Esophagus muscularis mucosa (tissue), 4 donors: ENCODE measurements around the gene BEST4. TPM values are rescaled to one million over a fixed set of nuclear protein-coding genes. Genes with fewer than 3 reads are reported as not detected.

ENCODE experiments used
- DNase-seq: peaks from one replicate; pipeline ENCODE4 v3.0.0-alpha.2; 2017; ENCODE audit errors: extremely low spot score
- H3K27ac ChIP-seq, 4 donors: fragments of 200-600 bp; sonication (generic); replicated peaks in 1 of 4; 1 replicate in 3 of 4; 2 replicates in 1 of 4; pipeline ENCODE4 v1.5.1; 2016 to 2019; ENCODE audit warnings: mild to moderate bottlenecking in 1 of 4
- H3K27me3 ChIP-seq, 4 donors: fragments of 200-600 bp; sonication (generic); one replicate each; pipeline versions ENCODE4 v1.5.1 to v1.6.0; 2016 to 2019
- H3K36me3 ChIP-seq, 4 donors: fragments of 200-600 bp; sonication (generic); one replicate each; pipeline ENCODE4 v1.5.1; 2016 to 2019
- H3K4me1 ChIP-seq, 4 donors: fragments of 200-600 bp; sonication (generic); one replicate each; pipeline ENCODE4 v1.5.1; 2016 to 2019
- H3K4me3 ChIP-seq, 4 donors: fragments of 200-600 bp; sonication (generic); 1 replicate in 2 of 4; 2 replicates in 2 of 4; pipeline ENCODE4 v1.5.1; 2016 to 2019; ENCODE audit warnings: mild to moderate bottlenecking in 4 of 4, moderate library complexity in 1 of 4
- H3K9me3 ChIP-seq, 4 donors: fragments of 200-600 bp; sonication (generic); 1 replicate in 3 of 4; 2 replicates in 1 of 4; pipeline ENCODE4 v1.5.1; 2016 to 2019
- EP300 ChIP-seq: sonication (generic); formaldehyde crosslinking; IDR thresholded peaks from one replicate; pipeline ENCODE4 v1.6.1; 2017; ENCODE audit warnings: antibody characterized with exemption
- POLR2A ChIP-seq: fragments of 450-650 bp; IDR thresholded peaks from one replicate; pipeline ENCODE4 v1.6.1; 2017; ENCODE audit warnings: antibody characterized with exemption, moderate library complexity, mild to moderate bottlenecking, low read depth
- POLR2AphosphoS5 ChIP-seq, 2 donors: sonication (generic); formaldehyde crosslinking; IDR thresholded peaks; one replicate each; pipeline ENCODE4 v1.6.1; 2017; ENCODE audit warnings: antibody characterized with exemption in 2 of 2
- WGBS: methylation state at CpG from one replicate; pipeline ENCODE4 v1.1.5; 2018; 5-methylcytosine and 5-hydroxymethylcytosine counted together
- intact Hi-C: fragments of 100-400 bp; cut with DNase I; formaldehyde crosslinking; loops from one replicate; pipeline ENCODE4 v1.15.1; 2023
- total RNA-seq, 4 donors: library from RNA; depleted of rRNA; stranded (reverse); fragments of >200 nt; gene quantifications; one replicate each; pipeline versions ENCODE4 v1.1.0 to v1.2.1, GENCODE V29; 2016
- TF ChIP-seq, protein P1 (sequence below), 3 experiments: fragments of 200-600 bp in 2 of 3; fragments of 450-650 bp in 1 of 3; sonication (generic) in 2 of 3; IDR thresholded peaks; one replicate each; pipeline ENCODE4 v1.5.1; 2017 to 2019; ENCODE audit warnings: antibody characterized with exemption in 3 of 3, mild to moderate bottlenecking in 2 of 3, moderate library complexity in 1 of 3

BEST4 gene
- total RNA-seq, 4 donors from 2014 or later, result 0.29 TPM; not detected in 3

- no peaks in the 10 kb centered on the region for H3K9me3 ChIP-seq
- H3K27ac ChIP-seq, result peak within 1 kb of the TSS; percentile 96 to 97 (median 96)
- WGBS, result 50% methylated on average over 7 of the region's 23 CpGs
- DNase-seq, result no peak
- H3K4me3 ChIP-seq, result peak within 1 kb of the TSS; percentile 30 to 49 (median 39)
- H3K4me1 ChIP-seq, result peaks cover 80 to 100% (median 94%) of the 10 kb centered on the region in 4 donors
- intact Hi-C loops, result no loop called here
- peaks cover 9 to 40% (median 31%) of the 10 kb centered on the region in 4 donors for H3K36me3 ChIP-seq
- TF ChIP-seq POLR2A (no peak), POLR2AphosphoS5 (IDR thresholded peaks at IDR 0.05) (peak; percentile 16 to 47), EP300 (no peak)
- TF ChIP-seq, protein P1, sequence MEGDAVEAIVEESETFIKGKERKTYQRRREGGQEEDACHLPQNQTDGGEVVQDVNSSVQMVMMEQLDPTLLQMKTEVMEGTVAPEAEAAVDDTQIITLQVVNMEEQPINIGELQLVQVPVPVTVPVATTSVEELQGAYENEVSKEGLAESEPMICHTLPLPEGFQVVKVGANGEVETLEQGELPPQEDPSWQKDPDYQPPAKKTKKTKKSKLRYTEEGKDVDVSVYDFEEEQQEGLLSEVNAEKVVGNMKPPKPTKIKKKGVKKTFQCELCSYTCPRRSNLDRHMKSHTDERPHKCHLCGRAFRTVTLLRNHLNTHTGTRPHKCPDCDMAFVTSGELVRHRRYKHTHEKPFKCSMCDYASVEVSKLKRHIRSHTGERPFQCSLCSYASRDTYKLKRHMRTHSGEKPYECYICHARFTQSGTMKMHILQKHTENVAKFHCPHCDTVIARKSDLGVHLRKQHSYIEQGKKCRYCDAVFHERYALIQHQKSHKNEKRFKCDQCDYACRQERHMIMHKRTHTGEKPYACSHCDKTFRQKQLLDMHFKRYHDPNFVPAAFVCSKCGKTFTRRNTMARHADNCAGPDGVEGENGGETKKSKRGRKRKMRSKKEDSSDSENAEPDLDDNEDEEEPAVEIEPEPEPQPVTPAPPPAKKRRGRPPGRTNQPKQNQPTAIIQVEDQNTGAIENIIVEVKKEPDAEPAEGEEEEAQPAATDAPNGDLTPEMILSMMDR (IDR thresholded peaks at IDR 0.05), result no peak
- H3K27me3 ChIP-seq, result no peaks in the 10 kb centered on the region
These were observed 20.3 kb upstream of the BEST4 start, which contains the start of gene BTBD19 for GRCh38 chr1:44808063-44808937. TSS of gene BTBD19 (plus strand) at chr1:44808523. CDS start at chr1:44808821, 298 bp downstream.

DNA sequence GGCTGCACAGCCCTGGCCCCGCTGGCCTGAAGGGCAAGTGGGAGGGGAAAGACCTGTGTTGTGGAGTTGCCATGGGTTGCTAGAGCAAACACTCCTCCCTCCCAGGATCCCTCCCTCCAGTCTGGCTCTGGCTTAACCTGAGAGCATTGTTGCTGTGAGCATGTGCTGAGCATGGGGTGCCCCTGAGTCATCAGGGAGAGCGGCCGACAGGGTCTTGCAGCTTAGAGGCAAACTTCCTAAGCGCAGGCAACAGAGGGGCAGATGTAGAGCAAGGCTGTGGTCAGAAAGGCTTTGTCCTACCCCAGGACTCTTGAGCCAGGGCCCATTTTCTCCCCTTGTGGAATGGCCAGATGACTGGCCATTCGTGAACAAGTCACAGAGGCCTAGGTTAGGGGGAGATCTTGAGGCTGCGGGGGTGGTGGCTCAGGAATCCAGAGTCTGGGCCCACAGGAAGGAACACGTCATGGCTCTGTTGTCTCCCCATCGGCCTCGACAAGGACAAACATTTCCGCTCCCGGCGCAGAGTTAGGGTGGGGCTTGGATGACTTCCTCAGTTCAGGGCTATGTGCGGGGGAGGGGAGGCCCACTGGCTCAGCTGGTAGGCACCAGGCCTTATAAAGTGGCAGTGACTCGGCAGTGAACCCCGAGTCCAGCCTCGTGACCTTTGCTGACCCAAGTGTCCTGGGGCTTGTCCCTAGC, 19.5 kb upstream of the BEST4 start:
- Histone ChIP-seq H3K36me3 (peaks cover 9 to 42% (median 38%) of the 10 kb centered on the region in 4 donors), H3K27ac (peak overlapping the region; percentile 96 to 97 (median 96)), H3K27me3 (no peaks in the 10 kb centered on the region), H3K4me3 (peak overlapping the region in 3 of 4 donors; percentile 30 to 49 (median 37)), H3K9me3 (no peaks in the 10 kb centered on the region), H3K4me1 (peaks cover 81 to 100% (median 93%) of the 10 kb centered on the region in 4 donors)
- DNase-seq, result peak; percentile 99
- intact Hi-C loops, result no loop called here
- WGBS, result 6% methylated on average over 15 of the region's 16 CpGs
- TF ChIP-seq EP300 (no peak), POLR2AphosphoS5 (IDR thresholded peaks at IDR 0.05) (peak; percentile 89 to 95), POLR2A (no peak)
- TF ChIP-seq, protein P1 (IDR thresholded peaks at IDR 0.05), result peak in 1 of 3 experiments; percentile 13

- H3K9me3 ChIP-seq, result no peaks in the 10 kb centered on the region
- no peaks in the 10 kb centered on the region for H3K27me3 ChIP-seq
- peak within 1 kb of the TSS; percentile 96 to 97 (median 96) for H3K27ac ChIP-seq
- TF ChIP-seq POLR2A (no peak), POLR2AphosphoS5 (IDR thresholded peaks at IDR 0.05) (no peak), EP300 (no peak)
- TF ChIP-seq, protein P1 (IDR thresholded peaks at IDR 0.05), result no peak
- 34% methylated on average over 7 of the region's 7 CpGs for WGBS
- intact Hi-C loops, result no loop called here
- no peak for DNase-seq
- H3K4me1 ChIP-seq, result peaks cover 85 to 100% (median 93%) of the 10 kb centered on the region in 4 donors
- peaks cover 9 to 47% (median 41%) of the 10 kb centered on the region in 4 donors for H3K36me3 ChIP-seq
- H3K4me3 ChIP-seq, result peak within 1 kb of the TSS; percentile 30 to 49 (median 39)
These were observed 18.9 kb upstream of the BEST4 start, which contains the start of gene DYNLT4 for GRCh38 chr1:44806704-44807363. TSS of gene DYNLT4 (minus strand) at chr1:44807351. CDS start at chr1:44806668, 683 bp downstream.

GRCh38 chr1:44806025-44806703, 18.2 kb upstream of the BEST4 start:
- 93% methylated on average over 27 of the region's 70 CpGs for WGBS
- no peak for TF ChIP-seq POLR2AphosphoS5 (IDR thresholded peaks at IDR 0.05)
- Histone ChIP-seq H3K27ac (peak overlapping the region; percentile 96 to 97 (median 96)), H3K4me1 (peaks cover 82 to 100% (median 93%) of the 10 kb centered on the region in 4 donors), H3K27me3 (no peaks in the 10 kb centered on the region), H3K36me3 (peaks cover 9 to 47% (median 41%) of the 10 kb centered on the region in 4 donors), H3K4me3 (peak overlapping the region in 3 of 4 donors; percentile 3 to 37 (median 21)), H3K9me3 (no peaks in the 10 kb centered on the region)
- no peak for DNase-seq
- intact Hi-C loops, result no loop called here
